ENCODE measurements around the gene ADAMTSL1.

ADAMTSL1 gene

GRCh38 chr9:18877984-18878383, 404.0 kb downstream of the ADAMTSL1 start:
- DNase-seq, result no peak

GRCh38 chr9:18881758-18882157, 407.8 kb downstream of the ADAMTSL1 start:
- DNase-seq, result no peak

GRCh38 chr9:18887546-18887945, 413.6 kb downstream of the ADAMTSL1 start:
- no peak for DNase-seq

GRCh38 chr9:18888290-18888689, 414.3 kb downstream of the ADAMTSL1 start:
- DNase-seq, result no peak

GRCh38 chr9:18889550-18889949, 415.6 kb downstream of the ADAMTSL1 start:
- DNase-seq, result no peak

- no peak for DNase-seq
Measured at GRCh38 chr9:18890372-18890771, 416.4 kb downstream of the ADAMTSL1 start.

- no peak for DNase-seq
Measured at GRCh38 chr9:18891946-18892670, 418.2 kb downstream of the ADAMTSL1 start.

GRCh38 chr9:18893046-18893445, 419.1 kb downstream of the ADAMTSL1 start:
- peak; percentile 20 for DNase-seq

GRCh38 chr9:18893491-18893890, 419.5 kb downstream of the ADAMTSL1 start:
- no peak for DNase-seq

- DNase-seq, result no peak
Measured at GRCh38 chr9:18896004-18896403, 422.1 kb downstream of the ADAMTSL1 start.

GRCh38 chr9:18896531-18897179, 422.7 kb downstream of the ADAMTSL1 start:
- DNase-seq, result peak; percentile 33

- DNase-seq, result no peak
Measured at GRCh38 chr9:18903450-18903849, 429.5 kb downstream of the ADAMTSL1 start.

- DNase-seq, result no peak
Measured at GRCh38 chr9:18905028-18905882, 431.3 kb downstream of the ADAMTSL1 start.

- no peak for DNase-seq
Measured at GRCh38 chr9:18905883-18906629, 432.1 kb downstream of the ADAMTSL1 start.

- no peak for DNase-seq
Measured at GRCh38 chr9:18906656-18907395, 432.9 kb downstream of the ADAMTSL1 start.

- DNase-seq, result no peak
Measured at GRCh38 chr9:18907927-18908625, 434.1 kb downstream of the ADAMTSL1 start.

GRCh38 chr9:18909140-18910018, 435.4 kb downstream of the ADAMTSL1 start:
- no peak for DNase-seq

GRCh38 chr9:18910435-18910834, 436.5 kb downstream of the ADAMTSL1 start:
- DNase-seq, result no peak

- DNase-seq, result no peak
Measured at GRCh38 chr9:18910916-18911315, 437.0 kb downstream of the ADAMTSL1 start.

- DNase-seq, result no peak
Measured at GRCh38 chr9:18911714-18912342, 437.9 kb downstream of the ADAMTSL1 start.

Measured in NCI-H146 (cell line).